ENCODE results near the gene ADPRS. TPM values are rescaled to one million over a fixed set of nuclear protein-coding genes. Genes with fewer than 3 reads are reported as not detected.
A peak's percentile ranks its signal among the peaks of the same experiment; 100 is the strongest.

ADPRS gene, protein sequence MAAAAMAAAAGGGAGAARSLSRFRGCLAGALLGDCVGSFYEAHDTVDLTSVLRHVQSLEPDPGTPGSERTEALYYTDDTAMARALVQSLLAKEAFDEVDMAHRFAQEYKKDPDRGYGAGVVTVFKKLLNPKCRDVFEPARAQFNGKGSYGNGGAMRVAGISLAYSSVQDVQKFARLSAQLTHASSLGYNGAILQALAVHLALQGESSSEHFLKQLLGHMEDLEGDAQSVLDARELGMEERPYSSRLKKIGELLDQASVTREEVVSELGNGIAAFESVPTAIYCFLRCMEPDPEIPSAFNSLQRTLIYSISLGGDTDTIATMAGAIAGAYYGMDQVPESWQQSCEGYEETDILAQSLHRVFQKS
- total RNA-seq (10 to 100 TPM; 19.0 to 30.2 (median 28.1) TPM), total RNA-seq (17.4 to 67.4 (median 40.3) reads per million in 29 experiments)
- 19.8 TPM for total RNA-seq (2013)

- Histone ChIP-seq H3K27me3 (replicated peaks in 1 of 2; ENCODE audit: control insufficient read depth in 2 of 2, extremely low read depth in 1 of 2, insufficient read depth in 2 of 2, low read length in 1 of 2) (peaks cover 0 to 42% of the 10 kb centered on the region in 2 experiments), H3K27ac (ENCODE audit: low read length) (peak within 1 kb of the TSS; percentile 60), H3K36me3 (ENCODE audit: control insufficient read depth in 2 of 2, extremely low read depth in 1 of 2, insufficient read depth in 1 of 2, low read length in 1 of 2) (peaks cover 3 to 28% of the 10 kb centered on the region in 2 donors), H3K9me3 (no peaks in the 10 kb centered on the region), H3K4me1 (ENCODE audit: control insufficient read depth in 1 of 2, extremely low read depth in 1 of 2, insufficient read depth in 2 of 2, low read length in 2 of 2) (peaks cover 8 to 45% of the 10 kb centered on the region in 2 experiments), H3K4me3 (ENCODE audit: control insufficient read depth in 1 of 2, extremely low read depth in 1 of 2, low read length in 1 of 2) (peak within 1 kb of the TSS; percentile 70 to 86)
- ATAC-seq (replicated peaks in 1 of 4) (peak; percentile 87 to 93 (median 90)), DNase-seq (peak; percentile 80 to 95 (median 88))
- ChIA-PET POLR2A (interaction anchor here in 1 of 2 donors (0.6 kb wide), 1 partner anchor 61 kb away, joined by 4 read pairs; no protein-coding TSS in a partner anchor), CTCF (interaction anchor here in 1 of 2 donors (0.7 kb wide), 1 partner anchor 136 kb away, joined by 3 read pairs; the partner anchor contains the start of gene THRAP3)
- H3K4me3 Mint-ChIP-seq: peak within 1 kb of the TSS; percentile 79 to 87 (median 86)
- peak within 1 kb of the TSS; percentile 80 to 84 for H3K27ac Mint-ChIP-seq
- H3K9me3 Mint-ChIP-seq: no peaks in the 10 kb centered on the region
- peaks cover 12 to 24% of the 10 kb centered on the region in 2 donors for H3K27me3 Mint-ChIP-seq
- peaks cover 14% of the 10 kb centered on the region for H3K36me3 Mint-ChIP-seq
- WGBS (ENCODE audit: insufficient coverage): under 1% methylated on average over 82 of the region's 84 CpGs
- H3K4me1 Mint-ChIP-seq: peaks cover 22 to 32% (median 30%) of the 10 kb centered on the region in 3 donors
Observed at GRCh38 chr1:36088577-36089392, at the start of gene ADPRS. TSS of gene ADPRS (plus strand) at chr1:36088892. CDS start at chr1:36088905, 13 bp downstream.

- ChIA-PET POLR2A (no interaction called here), CTCF (no interaction called here)
- no peaks in the 10 kb centered on the region for H3K27me3 Mint-ChIP-seq
- H3K4me3 Mint-ChIP-seq: no peak overlapping the region
- H3K36me3 Mint-ChIP-seq: peaks cover 43% of the 10 kb centered on the region
- Histone ChIP-seq H3K27me3 (replicated peaks in 1 of 2; ENCODE audit: control insufficient read depth in 2 of 2, extremely low read depth in 1 of 2, insufficient read depth in 2 of 2, low read length in 1 of 2) (no peaks in the 10 kb centered on the region), H3K4me3 (ENCODE audit: control insufficient read depth in 1 of 2, extremely low read depth in 1 of 2, low read length in 1 of 2) (no peak overlapping the region), H3K27ac (ENCODE audit: low read length) (no peak overlapping the region), H3K9me3 (no peaks in the 10 kb centered on the region), H3K36me3 (ENCODE audit: control insufficient read depth in 2 of 2, extremely low read depth in 1 of 2, insufficient read depth in 1 of 2, low read length in 1 of 2) (peaks cover 4 to 52% of the 10 kb centered on the region in 2 donors), H3K4me1 (ENCODE audit: control insufficient read depth in 1 of 2, extremely low read depth in 1 of 2, insufficient read depth in 2 of 2, low read length in 2 of 2) (no peaks in the 10 kb centered on the region)
- ATAC-seq (replicated peaks in 1 of 4) (no peak), DNase-seq (no peak)
- H3K27ac Mint-ChIP-seq: no peak overlapping the region
- no peaks in the 10 kb centered on the region for H3K9me3 Mint-ChIP-seq
- no peaks in the 10 kb centered on the region for H3K4me1 Mint-ChIP-seq
- no CpG with 5 or more reads among the region's 2 CpGs for WGBS (ENCODE audit: insufficient coverage)
Observed at GRCh38 chr1:36040238-36040637, 48.5 kb upstream of the ADPRS start.

- H3K9me3 Mint-ChIP-seq: peaks cover 0 to 2% (median 0%) of the 10 kb centered on the region in 3 donors
- no peak overlapping the region for H3K4me3 Mint-ChIP-seq
- POLR2A ChIA-PET: no interaction called here
Observed at GRCh38 chr1:36051821-36052220, 36.9 kb upstream of the ADPRS start.

DNA sequence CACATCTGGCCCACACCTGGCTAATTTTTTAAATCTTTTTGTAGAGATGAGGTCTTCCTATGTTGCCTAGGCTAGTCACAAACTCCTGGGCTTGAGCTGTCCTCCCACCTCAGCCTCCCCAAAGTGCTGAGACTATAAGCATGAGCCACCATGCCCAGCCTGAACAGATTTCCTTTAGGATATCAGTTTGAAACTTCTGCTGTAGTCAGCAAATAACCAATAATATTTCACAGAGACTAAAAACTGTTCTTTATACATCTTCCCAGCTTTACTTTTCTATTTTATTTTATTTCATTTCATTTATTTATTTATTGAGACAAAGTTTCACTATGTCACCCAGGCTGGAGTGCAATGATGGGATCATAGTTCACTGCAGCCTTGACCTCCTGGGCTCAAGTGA lies 34.7 kb upstream of the ADPRS start:
- DNase-seq (no peak), ATAC-seq (replicated peaks in 1 of 4) (no peak)
- Mint-ChIP-seq H3K36me3 (peaks cover 29% of the 10 kb centered on the region), H3K9me3 (no peaks in the 10 kb centered on the region), H3K4me1 (no peaks in the 10 kb centered on the region), H3K4me3 (no peak overlapping the region), H3K27me3 (no peaks in the 10 kb centered on the region), H3K27ac (no peak overlapping the region)
- Histone ChIP-seq H3K9me3 (no peaks in the 10 kb centered on the region), H3K27me3 (replicated peaks in 1 of 2; ENCODE audit: control insufficient read depth in 2 of 2, extremely low read depth in 1 of 2, insufficient read depth in 2 of 2, low read length in 1 of 2) (no peaks in the 10 kb centered on the region), H3K36me3 (ENCODE audit: control insufficient read depth in 2 of 2, extremely low read depth in 1 of 2, insufficient read depth in 1 of 2, low read length in 1 of 2) (peaks cover 0 to 9% of the 10 kb centered on the region in 2 donors), H3K4me1 (ENCODE audit: control insufficient read depth in 1 of 2, extremely low read depth in 1 of 2, insufficient read depth in 2 of 2, low read length in 2 of 2) (no peaks in the 10 kb centered on the region), H3K27ac (ENCODE audit: low read length) (no peak overlapping the region), H3K4me3 (ENCODE audit: control insufficient read depth in 1 of 2, extremely low read depth in 1 of 2, low read length in 1 of 2) (no peak overlapping the region)
- CTCF ChIA-PET: no interaction called here
- POLR2A ChIA-PET: no interaction called here

More at GRCh38 chr1:36051821-36052220, 36.9 kb upstream of the ADPRS start:
- Mint-ChIP-seq H3K4me1 (no peaks in the 10 kb centered on the region), H3K36me3 (peaks cover 45% of the 10 kb centered on the region), H3K27me3 (no peaks in the 10 kb centered on the region), H3K27ac (no peak overlapping the region)
- CTCF ChIA-PET: no interaction called here
- no peak overlapping the region for H3K27ac ChIP-seq (ENCODE audit: low read length)
- no peak overlapping the region for H3K4me3 ChIP-seq (ENCODE audit: control insufficient read depth in 1 of 2, extremely low read depth in 1 of 2, low read length in 1 of 2)
- H3K27me3 ChIP-seq (replicated peaks in 1 of 2; ENCODE audit: control insufficient read depth in 2 of 2, extremely low read depth in 1 of 2, insufficient read depth in 2 of 2, low read length in 1 of 2): no peaks in the 10 kb centered on the region
- peaks cover 0 to 6% of the 10 kb centered on the region in 2 donors for H3K36me3 ChIP-seq (ENCODE audit: control insufficient read depth in 2 of 2, extremely low read depth in 1 of 2, insufficient read depth in 1 of 2, low read length in 1 of 2)
- no peaks in the 10 kb centered on the region for H3K4me1 ChIP-seq (ENCODE audit: control insufficient read depth in 1 of 2, extremely low read depth in 1 of 2, insufficient read depth in 2 of 2, low read length in 2 of 2)
- DNase-seq (no peak), ATAC-seq (replicated peaks in 1 of 4) (no peak)
- no peaks in the 10 kb centered on the region for H3K9me3 ChIP-seq

DNA sequence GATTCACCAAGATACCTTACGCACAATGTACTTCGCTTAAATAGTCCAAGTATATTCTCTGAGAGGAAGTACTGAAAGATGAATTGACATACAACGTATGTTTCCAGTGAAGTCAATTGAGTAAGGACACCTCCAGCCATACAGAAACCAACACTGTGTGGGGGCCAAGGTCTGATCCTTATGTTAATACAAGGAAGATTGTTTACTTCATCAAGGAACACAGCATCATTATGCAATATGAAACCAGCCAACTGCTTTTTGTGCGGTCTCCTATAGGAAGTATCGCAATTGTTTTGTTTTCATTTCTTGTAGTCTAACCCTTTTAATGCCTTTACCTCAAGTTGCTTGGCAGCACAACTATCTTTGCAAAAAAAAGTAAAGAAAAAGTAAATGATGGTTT lies 33.0 kb upstream of the ADPRS start:
- no peak for ATAC-seq (replicated peaks in 1 of 4)
- no peak for DNase-seq
- Histone ChIP-seq H3K4me1 (ENCODE audit: control insufficient read depth in 1 of 2, extremely low read depth in 1 of 2, insufficient read depth in 2 of 2, low read length in 2 of 2) (no peaks in the 10 kb centered on the region), H3K9me3 (no peaks in the 10 kb centered on the region), H3K27me3 (replicated peaks in 1 of 2; ENCODE audit: control insufficient read depth in 2 of 2, extremely low read depth in 1 of 2, insufficient read depth in 2 of 2, low read length in 1 of 2) (no peaks in the 10 kb centered on the region), H3K4me3 (ENCODE audit: control insufficient read depth in 1 of 2, extremely low read depth in 1 of 2, low read length in 1 of 2) (no peak overlapping the region), H3K36me3 (ENCODE audit: control insufficient read depth in 2 of 2, extremely low read depth in 1 of 2, insufficient read depth in 1 of 2, low read length in 1 of 2) (peaks cover 0 to 9% of the 10 kb centered on the region in 2 donors), H3K27ac (ENCODE audit: low read length) (no peak overlapping the region)
- Mint-ChIP-seq H3K4me1 (no peaks in the 10 kb centered on the region), H3K4me3 (no peak overlapping the region), H3K27ac (no peak overlapping the region), H3K9me3 (no peaks in the 10 kb centered on the region), H3K36me3 (peaks cover 25% of the 10 kb centered on the region), H3K27me3 (no peaks in the 10 kb centered on the region)
- WGBS (ENCODE audit: insufficient coverage): no CpG with 5 or more reads among the region's 5 CpGs
- ChIA-PET CTCF (no interaction called here), POLR2A (no interaction called here)

- Histone ChIP-seq H3K4me3 (ENCODE audit: control insufficient read depth in 1 of 2, extremely low read depth in 1 of 2, low read length in 1 of 2) (no peak overlapping the region), H3K4me1 (ENCODE audit: control insufficient read depth in 1 of 2, extremely low read depth in 1 of 2, insufficient read depth in 2 of 2, low read length in 2 of 2) (no peaks in the 10 kb centered on the region), H3K36me3 (ENCODE audit: control insufficient read depth in 2 of 2, extremely low read depth in 1 of 2, insufficient read depth in 1 of 2, low read length in 1 of 2) (peaks cover 0 to 5% of the 10 kb centered on the region in 2 donors), H3K27me3 (replicated peaks in 1 of 2; ENCODE audit: control insufficient read depth in 2 of 2, extremely low read depth in 1 of 2, insufficient read depth in 2 of 2, low read length in 1 of 2) (no peaks in the 10 kb centered on the region), H3K9me3 (no peaks in the 10 kb centered on the region), H3K27ac (ENCODE audit: low read length) (no peak overlapping the region)
- H3K9me3 Mint-ChIP-seq: no peaks in the 10 kb centered on the region
- CTCF ChIA-PET: interaction anchor here in 1 of 2 donors (0.6 kb wide), 1 partner anchor 253 kb away, joined by 3 read pairs; no protein-coding TSS in a partner anchor
- no CpG with 5 or more reads among the region's 1 CpG for WGBS (ENCODE audit: insufficient coverage)
- H3K27ac Mint-ChIP-seq: no peak overlapping the region
- H3K27me3 Mint-ChIP-seq: no peaks in the 10 kb centered on the region
- DNase-seq (no peak), ATAC-seq (replicated peaks in 1 of 4) (no peak)
- H3K36me3 Mint-ChIP-seq: peaks cover 11% of the 10 kb centered on the region
- H3K4me3 Mint-ChIP-seq: no peak overlapping the region
- no peaks in the 10 kb centered on the region for H3K4me1 Mint-ChIP-seq
- POLR2A ChIA-PET: no interaction called here
Observed at GRCh38 chr1:36062315-36062714, 26.4 kb upstream of the ADPRS start.

Measured in T-cell (primary cell).